DND-41 (cell line): ENCODE measurements around the gene EMSY.
"Not testable (repeated sequence)": the region's sequence is repeated elsewhere in the genome, so short reads cannot be mapped to it uniquely, and the experiment has no call there.

ENCODE experiments used
- ATAC-seq: fragments of 200-7000 bp; cut with Tn5 transposase; 3 replicates; pipeline ENCODE4 v1.9.1; 2021; ENCODE audit warnings: low read depth; ENCODE audit not compliant: insufficient read depth
- DNase-seq: peaks from one replicate; pipeline ENCODE4 v3.0.0-alpha.2; 2020
- H2AFZ ChIP-seq: 2 replicates; pipeline ENCODE4 v1.6.0; 2012; ENCODE audit warnings: low read depth, low read length
- H3K27ac ChIP-seq: 2 replicates; pipeline ENCODE4 v1.5.1; 2012; ENCODE audit warnings: low read length, inconsistent platforms
- H3K27me3 ChIP-seq: fragments of 200-600 bp; sonication (generic); 2 replicates; pipeline ENCODE4 v1.6.0; 2012; ENCODE audit warnings: low read length, mild to moderate bottlenecking, inconsistent platforms; ENCODE audit not compliant: insufficient read depth, poor library complexity
- H3K36me3 ChIP-seq: 2 replicates; pipeline ENCODE4 v1.5.1; 2012; ENCODE audit warnings: low read length, inconsistent platforms; ENCODE audit not compliant: insufficient read depth
- H3K4me1 ChIP-seq: 2 replicates; pipeline ENCODE4 v1.5.1; 2012; ENCODE audit warnings: mild to moderate bottlenecking, low read length; ENCODE audit not compliant: insufficient read depth
- H3K4me2 ChIP-seq: 2 replicates; pipeline ENCODE4 v1.6.0; 2012; ENCODE audit warnings: mild to moderate bottlenecking, moderate library complexity, low read length, inconsistent platforms; ENCODE audit not compliant: insufficient read depth
- H3K4me3 ChIP-seq, 2 experiments: fragments of 200-600 bp in 1 of 2; shearing (Covaris generic) in 1 of 2; 2 replicates each; pipeline ENCODE4 v1.5.1; 2012 to 2016; ENCODE audit warnings: inconsistent platforms in 2 of 2, low read length in 2 of 2, mild to moderate bottlenecking in 2 of 2, low read depth in 1 of 2, moderate library complexity in 1 of 2
- H3K79me2 ChIP-seq: 2 replicates; pipeline ENCODE4 v1.6.0; 2012; ENCODE audit warnings: low read length, inconsistent platforms; ENCODE audit not compliant: insufficient read depth
- H3K9ac ChIP-seq: 2 replicates; pipeline ENCODE4 v1.6.0; 2012; ENCODE audit warnings: low read depth, mild to moderate bottlenecking, inconsistent platforms, low read length, moderate library complexity
- H3K9me3 ChIP-seq: 2 replicates; pipeline ENCODE4 v1.5.1; 2012; ENCODE audit warnings: low read length, moderate library complexity, mild to moderate bottlenecking, inconsistent platforms; ENCODE audit not compliant: insufficient read depth, severe bottlenecking
- H4K20me1 ChIP-seq: 2 replicates; pipeline ENCODE4 v1.6.0; 2012; ENCODE audit warnings: low read length; ENCODE audit not compliant: insufficient read depth
- EZH2 ChIP-seq: IDR thresholded peaks from 3 replicates; pipeline ENCODE4 v1.6.1; 2012; ENCODE audit warnings: borderline replicate concordance, low read depth, mild to moderate bottlenecking, moderate library complexity, low read length, inconsistent platforms; ENCODE audit not compliant: severe bottlenecking
- TF ChIP-seq, protein P1 (sequence below): IDR thresholded peaks from 2 replicates; pipeline ENCODE4 v1.5.1; 2012; ENCODE audit warnings: borderline replicate concordance, low read length, moderate library complexity, mild to moderate bottlenecking; ENCODE audit not compliant: poor library complexity, severe bottlenecking; ENCODE audit errors: extremely low read depth

EMSY gene

DNA sequence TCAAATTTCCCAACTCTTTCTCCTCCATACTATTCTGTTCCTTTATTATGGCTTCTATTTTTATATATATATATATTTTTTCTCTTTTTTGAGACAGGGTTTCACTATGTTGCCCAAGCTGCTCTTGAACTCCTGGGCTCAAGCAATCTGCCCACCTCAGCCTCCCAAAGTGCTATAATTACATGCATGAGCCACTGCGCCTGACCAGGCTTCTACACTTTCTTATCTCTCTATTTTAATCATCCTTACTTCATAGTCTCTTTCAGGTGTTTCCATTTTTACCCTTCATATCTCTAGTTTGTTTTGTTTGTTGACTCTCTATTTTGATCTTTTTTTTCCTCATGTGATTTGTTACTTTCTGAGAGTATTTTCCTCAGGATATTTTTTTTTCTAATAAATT lies 43.9 kb upstream of the EMSY start:
- Histone ChIP-seq H3K4me2 (no peak overlapping the region), H3K27ac (no peak overlapping the region), H3K4me1 (no peaks in the 10 kb centered on the region), H3K9me3 (no peaks in the 10 kb centered on the region), H3K79me2 (no peaks in the 10 kb centered on the region), H3K36me3 (no peaks in the 10 kb centered on the region), H3K9ac (no peak overlapping the region), H2AFZ (no peak overlapping the region), H3K27me3 (no peaks in the 10 kb centered on the region), H4K20me1 (no peaks in the 10 kb centered on the region), H3K4me3 (no peak overlapping the region)
- ATAC-seq = no peak
- DNase-seq = no peak
- TF ChIP-seq EZH2 = no peak
- TF ChIP-seq, protein P1, sequence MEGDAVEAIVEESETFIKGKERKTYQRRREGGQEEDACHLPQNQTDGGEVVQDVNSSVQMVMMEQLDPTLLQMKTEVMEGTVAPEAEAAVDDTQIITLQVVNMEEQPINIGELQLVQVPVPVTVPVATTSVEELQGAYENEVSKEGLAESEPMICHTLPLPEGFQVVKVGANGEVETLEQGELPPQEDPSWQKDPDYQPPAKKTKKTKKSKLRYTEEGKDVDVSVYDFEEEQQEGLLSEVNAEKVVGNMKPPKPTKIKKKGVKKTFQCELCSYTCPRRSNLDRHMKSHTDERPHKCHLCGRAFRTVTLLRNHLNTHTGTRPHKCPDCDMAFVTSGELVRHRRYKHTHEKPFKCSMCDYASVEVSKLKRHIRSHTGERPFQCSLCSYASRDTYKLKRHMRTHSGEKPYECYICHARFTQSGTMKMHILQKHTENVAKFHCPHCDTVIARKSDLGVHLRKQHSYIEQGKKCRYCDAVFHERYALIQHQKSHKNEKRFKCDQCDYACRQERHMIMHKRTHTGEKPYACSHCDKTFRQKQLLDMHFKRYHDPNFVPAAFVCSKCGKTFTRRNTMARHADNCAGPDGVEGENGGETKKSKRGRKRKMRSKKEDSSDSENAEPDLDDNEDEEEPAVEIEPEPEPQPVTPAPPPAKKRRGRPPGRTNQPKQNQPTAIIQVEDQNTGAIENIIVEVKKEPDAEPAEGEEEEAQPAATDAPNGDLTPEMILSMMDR = no peak

DNA sequence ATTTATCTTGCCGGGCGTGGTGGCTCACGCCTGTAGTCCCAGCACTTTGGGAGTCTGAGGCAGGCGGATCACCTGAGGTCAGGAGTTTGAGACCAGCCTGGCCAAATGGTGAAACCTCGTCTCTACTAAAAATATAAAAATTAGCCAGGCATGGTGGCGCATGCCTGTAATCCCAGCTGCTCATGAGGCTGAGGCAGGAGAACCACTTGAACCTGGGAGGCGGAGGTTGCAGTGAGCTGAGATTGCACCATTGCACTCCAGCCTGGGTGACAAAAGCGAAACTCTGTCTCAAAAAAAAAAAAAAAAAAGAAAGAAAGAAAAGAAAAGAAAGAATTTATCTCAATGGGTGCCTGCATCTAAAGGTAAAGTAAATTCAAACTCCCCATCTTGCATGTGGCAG lies 43.3 kb upstream of the EMSY start:
- H3K9me3 ChIP-seq, H2AFZ ChIP-seq, ATAC-seq, H3K4me3 ChIP-seq, H3K4me2 ChIP-seq, H4K20me1 ChIP-seq, H3K9ac ChIP-seq, H3K4me1 ChIP-seq, DNase-seq, H3K27me3 ChIP-seq, H3K27ac ChIP-seq, H3K79me2 ChIP-seq, H3K36me3 ChIP-seq: not testable (repeated sequence)

DNA sequence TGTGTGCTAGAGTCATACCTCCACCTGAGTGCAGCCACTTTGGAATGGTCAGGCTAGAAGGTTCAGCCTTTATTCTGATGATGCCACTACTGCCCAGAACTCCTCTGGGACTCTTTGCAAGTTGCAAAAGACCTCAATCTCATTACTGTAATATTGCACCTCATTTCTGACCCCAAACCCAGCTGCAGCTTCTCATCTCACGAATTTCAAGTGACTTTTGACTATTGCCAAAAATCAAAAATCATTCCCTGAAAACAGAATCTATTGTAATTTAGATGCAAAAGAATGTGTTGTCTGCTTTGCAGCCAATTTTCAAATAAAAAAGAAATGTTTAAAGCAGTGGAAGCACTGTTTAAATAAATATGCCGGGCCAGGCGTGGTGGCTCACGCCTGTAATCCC lies 38.5 kb upstream of the EMSY start:
- H4K20me1 ChIP-seq = no peaks in the 10 kb centered on the region
- H3K4me2 ChIP-seq = no peak overlapping the region
- no peaks in the 10 kb centered on the region for H3K36me3 ChIP-seq
- H3K27ac ChIP-seq = no peak overlapping the region
- no peaks in the 10 kb centered on the region for H3K79me2 ChIP-seq
- H3K4me3 ChIP-seq = no peak overlapping the region
- H3K9ac ChIP-seq = no peak overlapping the region
- no peaks in the 10 kb centered on the region for H3K27me3 ChIP-seq
- no peaks in the 10 kb centered on the region for H3K4me1 ChIP-seq
- H3K9me3 ChIP-seq = no peaks in the 10 kb centered on the region
- ATAC-seq = no peak
- no peak overlapping the region for H2AFZ ChIP-seq
- TF ChIP-seq EZH2 = no peak
- TF ChIP-seq, protein P1 = no peak
- DNase-seq = no peak

DNA sequence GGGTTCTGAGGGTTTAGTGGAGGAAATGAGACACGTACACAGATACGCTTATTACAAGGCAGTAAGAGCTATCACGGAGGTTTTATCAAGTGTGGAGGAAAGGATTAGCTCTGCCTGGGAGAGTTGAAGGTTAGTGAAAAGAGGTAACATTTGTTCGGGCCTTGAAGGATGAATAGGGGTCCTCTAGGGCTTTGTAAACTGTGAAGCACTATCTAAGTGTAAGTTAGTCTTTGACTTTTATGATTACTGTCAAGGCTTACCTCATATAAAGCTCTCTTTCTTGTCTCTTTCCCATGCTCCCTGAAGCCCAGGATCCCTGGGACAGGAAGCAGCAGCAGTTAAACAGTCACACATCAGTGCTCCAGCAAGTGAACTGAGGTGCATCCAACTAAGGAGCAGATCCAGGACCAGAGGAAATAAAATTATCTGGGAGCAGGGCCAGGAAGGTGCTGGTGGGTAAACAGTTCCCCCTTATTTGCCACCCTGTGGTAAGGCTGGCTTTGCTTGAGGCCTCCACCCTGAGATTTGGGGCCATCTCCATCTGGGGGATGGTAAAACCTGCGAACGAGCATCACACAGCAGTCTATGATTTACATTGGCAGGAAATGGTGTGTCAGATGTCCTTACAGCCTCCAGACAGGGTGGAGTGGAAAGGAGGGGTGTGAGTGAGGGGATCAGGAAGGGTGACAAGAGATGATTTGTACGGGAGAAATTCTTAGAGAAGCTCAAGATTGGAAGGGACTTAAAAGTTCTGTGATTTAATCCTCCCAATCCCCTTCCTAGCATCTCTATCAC lies 36.5 kb upstream of the EMSY start:
- DNase-seq = no peak
- Histone ChIP-seq H3K27me3 (no peaks in the 10 kb centered on the region), H3K4me1 (no peaks in the 10 kb centered on the region), H3K36me3 (no peaks in the 10 kb centered on the region), H3K9me3 (no peaks in the 10 kb centered on the region), H2AFZ (no peak overlapping the region), H3K4me2 (no peak overlapping the region), H4K20me1 (no peaks in the 10 kb centered on the region), H3K27ac (no peak overlapping the region), H3K79me2 (no peaks in the 10 kb centered on the region), H3K9ac (no peak overlapping the region), H3K4me3 (no peak overlapping the region)
- TF ChIP-seq, protein P1 = no peak
- no peak for TF ChIP-seq EZH2
- no peak for ATAC-seq
